HEK293 (cell line): ENCODE measurements around the gene LCN6.

ENCODE experiments used
- CTCF ChIA-PET: fragments of 350-600 bp; formaldehyde crosslinking; extraction: SDS; loops from one replicate; lab custom pipeline; 2021; ENCODE audit warnings: antibody characterized with exemption; lab: Yijun Ruan, JAX
- POLR2A ChIA-PET: fragments of 300-600 bp; formaldehyde crosslinking; extraction: SDS; loops from one replicate; lab custom pipeline; 2020; ENCODE audit warnings: antibody characterized with exemption, inconsistent platforms; lab: Yijun Ruan, JAX
- H3K27ac ChIP-seq: fragments of 200-500 bp; sonication (Bioruptor generic); 2 replicates; pipeline ENCODE4 v1.5.1; 2014; ENCODE audit warnings: low read depth, low read length, control low read depth, inconsistent platforms; ENCODE audit errors: extremely low read depth
- H3K36me3 ChIP-seq, 2 experiments: fragments of 200-500 bp in 1 of 2; sonication (Bioruptor generic) in 1 of 2; 1 replicate in 1 of 2; 2 replicates in 1 of 2; pipeline ENCODE4 v1.5.1; 2014 to 2017; ENCODE audit warnings: inconsistent platforms in 2 of 2, low read length in 2 of 2; ENCODE audit not compliant: control insufficient read depth in 2 of 2, insufficient read depth in 1 of 2
- H3K4me1 ChIP-seq: fragments of 200-500 bp; sonication (Bioruptor generic); 2 replicates; pipeline ENCODE4 v1.5.1; 2014; ENCODE audit warnings: mild to moderate bottlenecking, low read length, inconsistent platforms; ENCODE audit not compliant: control insufficient read depth, insufficient read depth
- H3K4me3 ChIP-seq: 2 replicates; pipeline ENCODE4 v1.5.1; 2011; ENCODE audit warnings: low read depth, mild to moderate bottlenecking, control low read depth, low read length, moderate library complexity
- H3K9me3 ChIP-seq: fragments of 200-500 bp; sonication (Bioruptor generic); 2 replicates; pipeline ENCODE4 v1.5.1; 2014; ENCODE audit warnings: low read depth, low read length, inconsistent platforms; ENCODE audit not compliant: control insufficient read depth, insufficient read depth
- GLIS2 ChIP-seq: fragments of 450-650 bp; formaldehyde crosslinking; IDR thresholded peaks from 2 replicates; pipeline ENCODE4 v1.5.1; 2016; ENCODE audit warnings: missing biosample characterization, missing genetic modification characterization
- KLF1 ChIP-seq: fragments of 450-650 bp; formaldehyde crosslinking; IDR thresholded peaks from 2 replicates; pipeline ENCODE4 v1.5.1; 2016; ENCODE audit warnings: missing biosample characterization, missing genetic modification characterization
- SCRT2 ChIP-seq: fragments of 450-650 bp; formaldehyde crosslinking; IDR thresholded peaks from 2 replicates; pipeline ENCODE4 v1.5.1; 2016; ENCODE audit warnings: missing biosample characterization, missing genetic modification characterization
- TRIM28 ChIP-seq: IDR thresholded peaks from 2 replicates; pipeline ENCODE4 v1.6.1; 2011; ENCODE audit warnings: low read length, control low read depth, borderline replicate concordance
- ZBTB20 ChIP-seq: fragments of 450-650 bp; formaldehyde crosslinking; IDR thresholded peaks from 2 replicates; pipeline ENCODE4 v1.5.1; 2016; ENCODE audit warnings: missing biosample characterization, missing genetic modification characterization
- ZBTB21 ChIP-seq: fragments of 450-650 bp; formaldehyde crosslinking; IDR thresholded peaks from 2 replicates; pipeline ENCODE4 v1.5.1; 2017; ENCODE audit warnings: missing biosample characterization, missing genetic modification characterization
- ZFHX2 ChIP-seq: fragments of 450-650 bp; formaldehyde crosslinking; conservative IDR thresholded peaks from 2 replicates; pipeline ENCODE4 v1.5.1; 2016; ENCODE audit warnings: missing biosample characterization, missing genetic modification characterization
- ZNF10 ChIP-seq: fragments of 450-650 bp; formaldehyde crosslinking; IDR thresholded peaks from 2 replicates; pipeline ENCODE4 v1.5.1; 2017; ENCODE audit warnings: missing biosample characterization, missing genetic modification characterization
- ZNF19 ChIP-seq: fragments of 450-650 bp; formaldehyde crosslinking; IDR thresholded peaks from 2 replicates; pipeline ENCODE4; 2016; ENCODE audit warnings: missing biosample characterization, missing genetic modification characterization, low read depth
- ZNF248 ChIP-seq: fragments of 450-650 bp; formaldehyde crosslinking; IDR thresholded peaks from 2 replicates; pipeline ENCODE4 v1.5.1; 2017; ENCODE audit warnings: missing biosample characterization, missing genetic modification characterization
- ZNF48 ChIP-seq: fragments of 450-650 bp; formaldehyde crosslinking; IDR thresholded peaks from 2 replicates; pipeline ENCODE4 v1.5.1; 2016; ENCODE audit warnings: missing biosample characterization, missing genetic modification characterization
- ZNF530 ChIP-seq: fragments of 450-650 bp; formaldehyde crosslinking; IDR thresholded peaks from 2 replicates; pipeline ENCODE4 v1.5.1; 2016; ENCODE audit warnings: low read depth, missing biosample characterization, missing genetic modification characterization
- ZNF585B ChIP-seq: fragments of 450-650 bp; formaldehyde crosslinking; IDR thresholded peaks from 2 replicates; pipeline ENCODE4 v1.5.1; 2016; ENCODE audit warnings: missing biosample characterization, missing genetic modification characterization
- ZNF610 ChIP-seq: fragments of 450-650 bp; formaldehyde crosslinking; IDR thresholded peaks from 2 replicates; pipeline ENCODE4 v1.5.1; 2016; ENCODE audit warnings: missing biosample characterization, missing genetic modification characterization, borderline replicate concordance
- ZNF837 ChIP-seq: fragments of 450-650 bp; formaldehyde crosslinking; IDR thresholded peaks from 2 replicates; pipeline ENCODE4 v1.5.1; 2016; ENCODE audit warnings: missing biosample characterization, missing genetic modification characterization
- TF ChIP-seq, protein P1 (sequence below): fragments of 450-650 bp; formaldehyde crosslinking; IDR thresholded peaks from 2 replicates; pipeline ENCODE4 v1.5.1; 2017; ENCODE audit warnings: missing biosample characterization, missing genetic modification characterization
- TF ChIP-seq, protein P2 (sequence below): fragments of 450-650 bp; IDR thresholded peaks from 2 replicates; pipeline ENCODE4 v1.5.1; 2018; ENCODE audit warnings: missing biosample characterization, missing genetic modification characterization
- TF ChIP-seq, protein P3 (sequence below): fragments of 450-650 bp; formaldehyde crosslinking; optimal IDR thresholded peaks from 2 replicates; pipeline ENCODE3; 2016; ENCODE audit warnings: missing biosample characterization, mild to moderate bottlenecking, missing genetic modification characterization
- TF ChIP-seq, protein P4 (sequence below): sonication (generic); formaldehyde crosslinking; IDR thresholded peaks from 2 replicates; pipeline ENCODE4 v1.8.1; 2022; ENCODE audit warnings: mild to moderate bottlenecking, moderate library complexity, missing genetic modification reagents

Gene LCN6

DNA sequence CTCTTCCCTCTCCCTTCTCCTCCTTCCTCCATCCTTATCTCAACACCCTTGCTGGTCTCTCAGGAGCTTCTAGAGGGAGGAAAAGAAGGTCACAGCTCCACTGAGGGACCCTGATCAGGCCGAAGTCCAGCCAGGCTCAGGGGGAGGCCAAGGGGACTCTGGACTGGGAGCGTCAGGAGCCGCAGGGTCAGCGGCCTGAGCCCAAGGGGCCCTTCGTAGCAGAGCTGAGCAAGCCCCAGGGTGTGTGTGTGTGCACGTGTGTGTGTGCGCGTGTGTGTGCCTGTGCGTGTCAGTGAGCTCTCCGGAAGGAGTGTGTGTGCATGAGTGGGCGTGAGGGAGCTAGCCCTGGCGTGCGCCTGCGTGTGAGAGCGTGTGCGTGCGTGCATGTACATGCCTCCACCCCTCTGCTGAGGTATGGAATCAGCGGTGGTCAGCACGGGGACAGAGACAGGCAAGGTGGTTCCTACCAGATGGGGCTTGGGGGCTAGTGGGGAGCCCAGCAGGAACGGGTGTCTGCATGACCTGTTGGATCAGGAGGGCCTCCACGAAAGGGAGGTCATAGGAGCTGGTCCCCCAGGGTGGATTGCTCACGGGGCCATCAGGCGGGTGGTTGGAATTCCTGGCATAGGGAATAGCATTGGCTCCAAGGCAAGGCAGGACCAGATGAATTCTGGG, 51.0 kb downstream of the LCN6 start:
- TF ChIP-seq ZNF837 (tag by site-specific recombination) (no peak), ZNF610 (no peak), GLIS2 (tag by site-specific recombination) (peak; percentile 34), ZBTB21 (tag by site-specific recombination) (no peak), KLF1 (tag by site-specific recombination) (no peak), ZNF248 (no peak), SCRT2 (tag by site-specific recombination) (peak; percentile 55), ZNF10 (no peak), ZFHX2 (tag by site-specific recombination) (peak; percentile 55), ZNF19 (no peak), ZNF530 (tag by site-specific recombination) (no peak), ZBTB20 (tag by site-specific recombination) (no peak), ZNF48 (tag by site-specific recombination) (no peak), TRIM28 (no peak)
- TF ChIP-seq, protein P1, sequence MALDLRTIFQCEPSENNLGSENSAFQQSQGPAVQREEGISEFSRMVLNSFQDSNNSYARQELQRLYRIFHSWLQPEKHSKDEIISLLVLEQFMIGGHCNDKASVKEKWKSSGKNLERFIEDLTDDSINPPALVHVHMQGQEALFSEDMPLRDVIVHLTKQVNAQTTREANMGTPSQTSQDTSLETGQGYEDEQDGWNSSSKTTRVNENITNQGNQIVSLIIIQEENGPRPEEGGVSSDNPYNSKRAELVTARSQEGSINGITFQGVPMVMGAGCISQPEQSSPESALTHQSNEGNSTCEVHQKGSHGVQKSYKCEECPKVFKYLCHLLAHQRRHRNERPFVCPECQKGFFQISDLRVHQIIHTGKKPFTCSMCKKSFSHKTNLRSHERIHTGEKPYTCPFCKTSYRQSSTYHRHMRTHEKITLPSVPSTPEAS (tag by site-specific recombination) = peak; percentile 87
- TF ChIP-seq, protein P2, sequence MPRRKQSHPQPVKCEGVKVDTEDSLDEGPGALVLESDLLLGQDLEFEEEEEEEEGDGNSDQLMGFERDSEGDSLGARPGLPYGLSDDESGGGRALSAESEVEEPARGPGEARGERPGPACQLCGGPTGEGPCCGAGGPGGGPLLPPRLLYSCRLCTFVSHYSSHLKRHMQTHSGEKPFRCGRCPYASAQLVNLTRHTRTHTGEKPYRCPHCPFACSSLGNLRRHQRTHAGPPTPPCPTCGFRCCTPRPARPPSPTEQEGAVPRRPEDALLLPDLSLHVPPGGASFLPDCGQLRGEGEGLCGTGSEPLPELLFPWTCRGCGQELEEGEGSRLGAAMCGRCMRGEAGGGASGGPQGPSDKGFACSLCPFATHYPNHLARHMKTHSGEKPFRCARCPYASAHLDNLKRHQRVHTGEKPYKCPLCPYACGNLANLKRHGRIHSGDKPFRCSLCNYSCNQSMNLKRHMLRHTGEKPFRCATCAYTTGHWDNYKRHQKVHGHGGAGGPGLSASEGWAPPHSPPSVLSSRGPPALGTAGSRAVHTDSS = no peak
- TF ChIP-seq, protein P3, sequence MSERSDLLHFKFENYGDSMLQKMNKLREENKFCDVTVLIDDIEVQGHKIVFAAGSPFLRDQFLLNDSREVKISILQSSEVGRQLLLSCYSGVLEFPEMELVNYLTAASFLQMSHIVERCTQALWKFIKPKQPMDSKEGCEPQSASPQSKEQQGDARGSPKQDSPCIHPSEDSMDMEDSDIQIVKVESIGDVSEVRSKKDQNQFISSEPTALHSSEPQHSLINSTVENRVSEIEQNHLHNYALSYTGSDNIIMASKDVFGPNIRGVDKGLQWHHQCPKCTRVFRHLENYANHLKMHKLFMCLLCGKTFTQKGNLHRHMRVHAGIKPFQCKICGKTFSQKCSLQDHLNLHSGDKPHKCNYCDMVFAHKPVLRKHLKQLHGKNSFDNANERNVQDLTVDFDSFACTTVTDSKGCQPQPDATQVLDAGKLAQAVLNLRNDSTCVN (tag by site-specific recombination) = peak; percentile 6
- TF ChIP-seq, protein P4, sequence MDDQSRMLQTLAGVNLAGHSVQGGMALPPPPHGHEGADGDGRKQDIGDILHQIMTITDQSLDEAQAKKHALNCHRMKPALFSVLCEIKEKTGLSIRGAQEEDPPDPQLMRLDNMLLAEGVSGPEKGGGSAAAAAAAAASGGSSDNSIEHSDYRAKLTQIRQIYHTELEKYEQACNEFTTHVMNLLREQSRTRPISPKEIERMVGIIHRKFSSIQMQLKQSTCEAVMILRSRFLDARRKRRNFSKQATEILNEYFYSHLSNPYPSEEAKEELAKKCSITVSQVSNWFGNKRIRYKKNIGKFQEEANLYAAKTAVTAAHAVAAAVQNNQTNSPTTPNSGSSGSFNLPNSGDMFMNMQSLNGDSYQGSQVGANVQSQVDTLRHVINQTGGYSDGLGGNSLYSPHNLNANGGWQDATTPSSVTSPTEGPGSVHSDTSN (CRISPR knock-in tag) = no peak
- H3K4me3 ChIP-seq = no peak overlapping the region
- no peaks in the 10 kb centered on the region for H3K36me3 ChIP-seq
- no peaks in the 10 kb centered on the region for H3K9me3 ChIP-seq
- ChIA-PET CTCF (interaction anchor here (0.6 to 3.0 kb wide), 3 partner anchors 14 to 164 kb away, joined by 3 to 18 read pairs (median 3); no protein-coding TSS in a partner anchor), POLR2A (interaction anchor here (1.0 kb wide), 1 partner anchor 31 kb away, joined by 4 read pairs; no protein-coding TSS in a partner anchor)
- no peaks in the 10 kb centered on the region for H3K4me1 ChIP-seq
- no peak overlapping the region for H3K27ac ChIP-seq

DNA sequence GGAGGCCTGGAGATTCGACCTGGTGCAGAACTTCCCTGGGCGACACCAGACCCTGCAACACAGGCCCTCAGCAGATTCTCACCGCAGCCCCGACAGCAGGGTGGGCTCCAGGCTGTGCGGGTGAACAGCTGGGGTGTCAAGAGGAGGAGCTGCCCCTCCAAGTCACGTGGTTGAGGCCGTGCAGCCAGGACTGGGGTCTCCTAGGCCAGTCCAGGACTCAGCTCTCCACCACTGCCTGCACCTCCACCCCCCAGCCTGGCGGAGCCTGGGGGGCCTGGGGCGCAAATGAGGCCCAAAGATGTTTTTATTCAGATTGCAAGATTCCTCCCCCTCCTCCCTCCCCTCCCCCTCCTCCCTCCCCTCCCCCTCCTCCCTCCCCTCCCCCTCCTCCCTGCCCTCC, 51.8 kb downstream of the LCN6 start:
- H3K27ac ChIP-seq = no peak overlapping the region
- POLR2A ChIA-PET = no interaction called here
- no peak for TF ChIP-seq ZNF585B (tag by site-specific recombination)
- no peak for TF ChIP-seq GLIS2 (tag by site-specific recombination)
- TF ChIP-seq, all 188 proteins: peak for 0
- Histone ChIP-seq H3K9me3 (no peaks in the 10 kb centered on the region), H3K36me3 (no peaks in the 10 kb centered on the region), H3K4me1 (no peaks in the 10 kb centered on the region), H3K4me3 (no peak overlapping the region)
- CTCF ChIA-PET = interaction anchor here (0.9 to 4.0 kb wide), 2 partner anchors 24 to 213 kb away, joined by 3 to 24 read pairs; no protein-coding TSS in a partner anchor
